Effector CD4-positive, alpha-beta T cell (primary cell): Measurements from ENCODE around the gene ACTRT2. TPM values are rescaled to one million over a fixed set of nuclear protein-coding genes. Genes with fewer than 3 reads are reported as not detected.

Experiments used
- DNase-seq: peaks from one replicate; pipeline ENCODE4 v3.0.0-alpha.2; 2020
- total RNA-seq: gene quantifications from one replicate; lab custom pipeline; 2026; lab: John Stamatoyannopoulos, UW

ACTRT2 gene
- total RNA-seq = not detected

GRCh38 chr1:3021233-3021671 is at the start of gene ACTRT2:
TSS of gene ACTRT2 (plus strand) at chr1:3021467. CDS start at chr1:3021687, 220 bp downstream.
- no peak for DNase-seq

GRCh38 chr1:2971609-2972008 is 49.7 kb upstream of the ACTRT2 start:
- no peak for DNase-seq

- no peak for DNase-seq
Observed at GRCh38 chr1:2972011-2972878, 49.0 kb upstream of the ACTRT2 start.

GRCh38 chr1:2972879-2973575 is 48.2 kb upstream of the ACTRT2 start:
- no peak for DNase-seq

- no peak for DNase-seq
Observed at GRCh38 chr1:2973601-2974593, 47.4 kb upstream of the ACTRT2 start.

GRCh38 chr1:2974701-2975301 is 46.5 kb upstream of the ACTRT2 start:
- DNase-seq = no peak

- no peak for DNase-seq
Observed at GRCh38 chr1:2975466-2976179, 45.6 kb upstream of the ACTRT2 start.

- no peak for DNase-seq
Observed at GRCh38 chr1:2976180-2976562, 45.1 kb upstream of the ACTRT2 start.

GRCh38 chr1:2977886-2978611 is 43.2 kb upstream of the ACTRT2 start:
- no peak for DNase-seq

- DNase-seq = no peak
Observed at GRCh38 chr1:2978691-2979190, 42.5 kb upstream of the ACTRT2 start.

- no peak for DNase-seq
Observed at GRCh38 chr1:2979191-2980072, 41.8 kb upstream of the ACTRT2 start.

- DNase-seq = no peak
Observed at GRCh38 chr1:2980073-2980791, 41.0 kb upstream of the ACTRT2 start.

- no peak for DNase-seq
Observed at GRCh38 chr1:2980849-2981248, 40.4 kb upstream of the ACTRT2 start.

GRCh38 chr1:2981388-2981787 is 39.9 kb upstream of the ACTRT2 start:
- no peak for DNase-seq

- no peak for DNase-seq
Observed at GRCh38 chr1:2981981-2982614, 39.2 kb upstream of the ACTRT2 start.

GRCh38 chr1:2982615-2983318 is 38.5 kb upstream of the ACTRT2 start:
- DNase-seq = no peak

GRCh38 chr1:2983319-2983705 is 38.0 kb upstream of the ACTRT2 start:
- DNase-seq = no peak
